ENCODE data around the gene CEP72.

GRCh38 chr5:606526-607399 is 5.4 kb upstream of the CEP72 start:
- TF ChIP-seq, protein P1, sequence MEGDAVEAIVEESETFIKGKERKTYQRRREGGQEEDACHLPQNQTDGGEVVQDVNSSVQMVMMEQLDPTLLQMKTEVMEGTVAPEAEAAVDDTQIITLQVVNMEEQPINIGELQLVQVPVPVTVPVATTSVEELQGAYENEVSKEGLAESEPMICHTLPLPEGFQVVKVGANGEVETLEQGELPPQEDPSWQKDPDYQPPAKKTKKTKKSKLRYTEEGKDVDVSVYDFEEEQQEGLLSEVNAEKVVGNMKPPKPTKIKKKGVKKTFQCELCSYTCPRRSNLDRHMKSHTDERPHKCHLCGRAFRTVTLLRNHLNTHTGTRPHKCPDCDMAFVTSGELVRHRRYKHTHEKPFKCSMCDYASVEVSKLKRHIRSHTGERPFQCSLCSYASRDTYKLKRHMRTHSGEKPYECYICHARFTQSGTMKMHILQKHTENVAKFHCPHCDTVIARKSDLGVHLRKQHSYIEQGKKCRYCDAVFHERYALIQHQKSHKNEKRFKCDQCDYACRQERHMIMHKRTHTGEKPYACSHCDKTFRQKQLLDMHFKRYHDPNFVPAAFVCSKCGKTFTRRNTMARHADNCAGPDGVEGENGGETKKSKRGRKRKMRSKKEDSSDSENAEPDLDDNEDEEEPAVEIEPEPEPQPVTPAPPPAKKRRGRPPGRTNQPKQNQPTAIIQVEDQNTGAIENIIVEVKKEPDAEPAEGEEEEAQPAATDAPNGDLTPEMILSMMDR (IDR thresholded peaks at IDR 0.05): no peak
- TF ChIP-seq POLR2A (IDR thresholded peaks at IDR 0.05): no peak
